Naive B cell (primary cell): Measurements from ENCODE around the gene ZNF438. TPM values are rescaled to one million over a fixed set of nuclear protein-coding genes. Genes with fewer than 3 reads are reported as not detected.
"Not testable (repeated sequence)": the region's sequence is repeated elsewhere in the genome, so short reads cannot be mapped to it uniquely, and the experiment has no call there.

Experiments used
- ATAC-seq, 2 donors: fragments of 150-1000 bp; cut with Tn5 transposase; 2 replicates each; pipeline ENCODE4 v1.10.0; 2021; ENCODE audit warnings: low read depth in 2 of 2, mild to moderate bottlenecking in 2 of 2, moderate library complexity in 2 of 2
- DNase-seq: peaks from one replicate; pipeline ENCODE4 v3.0.0; 2022
- H3K27ac Mint-ChIP-seq, 6 donors: one replicate each; pipeline ENCODE4 v1.8.0; 2020 to 2022; ENCODE audit warnings: mild to moderate bottlenecking in 6 of 6, mixed read lengths in 6 of 6, moderate library complexity in 5 of 6, inconsistent platforms in 2 of 6
- H3K27me3 Mint-ChIP-seq, 3 donors: one replicate each; pipeline ENCODE4 v1.8.0; 2021 to 2022; ENCODE audit warnings: mixed read lengths in 3 of 3, mild to moderate bottlenecking in 1 of 3
- H3K36me3 Mint-ChIP-seq, 2 donors: one replicate each; pipeline ENCODE4 v1.8.0; 2020 to 2022; ENCODE audit warnings: mixed read lengths in 2 of 2, inconsistent platforms in 1 of 2, mild to moderate bottlenecking in 1 of 2
- H3K4me1 Mint-ChIP-seq, 3 donors: one replicate each; pipeline ENCODE4 v1.8.0; 2020 to 2022; ENCODE audit warnings: mixed read lengths in 3 of 3, inconsistent platforms in 1 of 3, mild to moderate bottlenecking in 1 of 3, moderate library complexity in 1 of 3
- H3K4me3 Mint-ChIP-seq, 8 donors: one replicate each; pipeline ENCODE4 v1.8.0; 2020 to 2022; ENCODE audit warnings: mild to moderate bottlenecking in 8 of 8, mixed read lengths in 8 of 8, moderate library complexity in 8 of 8, inconsistent platforms in 2 of 8
- H3K9me3 Mint-ChIP-seq, 7 donors: one replicate each; pipeline ENCODE4 v1.8.0; 2020 to 2022; ENCODE audit warnings: mixed read lengths in 7 of 7, mild to moderate bottlenecking in 5 of 7, inconsistent platforms in 2 of 7, moderate library complexity in 1 of 7
- polyA plus RNA-seq, 6 donors: library from polyadenylated mRNA; unstranded; fragments of 300-500 nt; fragmentation: Illumina TruSeq; gene quantifications; one replicate each; pipeline ENCODE4 v1.2.3, GENCODE V29; 2021; ENCODE audit warnings: low read depth in 6 of 6

The ZNF438 gene
- polyA plus RNA-seq, 6 donors from 2014 or later: 2.6 to 5.9 (median 3.4) TPM

GRCh38 chr10:30986053-30986555 lies 45.6 kb downstream of the ZNF438 start:
- H3K27me3 Mint-ChIP-seq: no peaks in the 10 kb centered on the region
- peaks cover 0 to 6% of the 10 kb centered on the region in 2 donors for H3K36me3 Mint-ChIP-seq
- DNase-seq: no peak
- no peak for ATAC-seq
- H3K27ac Mint-ChIP-seq: no peak overlapping the region
- H3K9me3 Mint-ChIP-seq: peaks cover 0 to 29% (median 13%) of the 10 kb centered on the region in 7 donors
- H3K4me1 Mint-ChIP-seq: peaks cover 4 to 8% (median 7%) of the 10 kb centered on the region in 3 donors
- no peak overlapping the region for H3K4me3 Mint-ChIP-seq

GRCh38 chr10:30985512-30985911 lies 46.2 kb downstream of the ZNF438 start:
- Mint-ChIP-seq H3K4me3 (no peak overlapping the region), H3K27me3 (no peaks in the 10 kb centered on the region), H3K9me3 (peaks cover 0 to 34% (median 15%) of the 10 kb centered on the region in 7 donors), H3K36me3 (peaks cover 6% of the 10 kb centered on the region in 2 donors), H3K27ac (no peak overlapping the region), H3K4me1 (peaks cover 4 to 12% (median 8%) of the 10 kb centered on the region in 3 donors)
- DNase-seq (no peak), ATAC-seq (no peak)

DNA sequence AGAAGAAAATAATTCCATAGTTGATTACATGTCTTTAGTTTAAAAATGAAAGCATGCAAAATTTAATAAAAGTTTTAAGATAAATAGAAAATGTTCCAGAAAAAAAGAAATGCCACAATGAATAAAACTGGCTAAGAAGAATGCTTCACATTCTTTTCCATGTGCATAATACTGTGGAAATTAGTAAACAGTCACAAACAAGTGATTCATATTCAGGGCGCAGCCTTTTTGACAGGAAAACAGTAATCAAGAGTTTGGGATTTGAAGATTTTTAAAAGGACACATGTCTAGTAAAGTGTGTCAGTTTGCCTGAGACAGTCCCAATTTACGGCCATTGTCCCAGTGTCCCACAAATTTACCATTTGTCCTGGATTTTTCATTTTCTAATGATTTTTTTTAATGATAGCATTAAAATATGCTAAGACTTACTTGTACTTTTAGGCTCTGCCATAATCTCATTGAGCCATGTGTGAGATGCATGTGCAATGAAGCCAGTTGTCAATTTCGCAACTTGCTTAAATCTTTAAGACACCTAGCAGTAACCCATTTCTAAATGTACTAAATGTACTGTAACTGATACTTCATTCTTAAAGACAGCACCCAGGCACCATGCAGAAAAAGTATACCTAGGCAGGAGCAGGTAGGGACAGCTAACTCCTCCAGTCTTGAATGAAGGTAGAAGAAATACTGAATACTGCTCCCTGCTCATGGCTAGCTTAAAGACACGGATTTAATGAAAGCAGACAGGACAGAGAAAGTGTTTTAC lies 46.9 kb downstream of the ZNF438 start:
- Mint-ChIP-seq H3K4me3 (no peak overlapping the region), H3K9me3 (peaks cover 4 to 42% (median 23%) of the 10 kb centered on the region in 7 donors), H3K27me3 (no peaks in the 10 kb centered on the region), H3K27ac (no peak overlapping the region), H3K36me3 (peaks cover 13% of the 10 kb centered on the region in 2 donors), H3K4me1 (peaks cover 4 to 19% (median 8%) of the 10 kb centered on the region in 3 donors)
- DNase-seq: no peak
- ATAC-seq: no peak

DNA sequence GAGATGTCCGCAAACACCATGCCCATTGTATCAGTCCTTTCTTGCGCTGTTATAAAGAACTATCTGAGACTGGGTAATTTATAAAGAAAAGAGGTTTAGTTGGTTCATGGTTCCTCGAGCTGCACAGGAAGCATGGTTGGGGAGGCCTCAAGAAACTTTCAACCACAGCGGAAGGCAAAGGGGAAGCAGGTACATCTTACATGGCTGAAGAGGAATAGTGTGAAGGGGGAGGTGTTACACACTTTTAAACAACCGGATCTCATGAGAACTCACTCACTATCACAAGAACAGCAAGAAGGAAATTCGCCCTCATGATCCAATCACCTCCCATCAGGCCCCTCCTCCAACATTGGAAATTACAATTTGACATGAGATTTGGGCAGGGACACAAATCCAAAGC lies 48.5 kb downstream of the ZNF438 start:
- Mint-ChIP-seq H3K36me3 (peaks cover 14 to 19% of the 10 kb centered on the region in 2 donors), H3K4me3 (peak overlapping the region in 6 of 8 donors; percentile 6 to 79 (median 73)), H3K9me3 (peaks cover 9 to 49% (median 27%) of the 10 kb centered on the region in 7 donors), H3K4me1 (peaks cover 4 to 21% (median 8%) of the 10 kb centered on the region in 3 donors), H3K27ac (peak overlapping the region; percentile 6 to 87 (median 54))
- ATAC-seq (peak; percentile 100), DNase-seq (peak; percentile 59)
- H3K27me3 Mint-ChIP-seq: not testable (repeated sequence)

GRCh38 chr10:30980951-30981616 lies 50.6 kb downstream of the ZNF438 start:
- peak overlapping the region in 1 of 6 donors; percentile 15 for H3K27ac Mint-ChIP-seq
- H3K27me3 Mint-ChIP-seq: no peaks in the 10 kb centered on the region
- ATAC-seq: no peak
- H3K4me3 Mint-ChIP-seq: peak overlapping the region in 1 of 8 donors; percentile 15
- H3K9me3 Mint-ChIP-seq: peaks cover 9 to 49% (median 27%) of the 10 kb centered on the region in 7 donors
- H3K36me3 Mint-ChIP-seq: peaks cover 14 to 19% of the 10 kb centered on the region in 2 donors
- peaks cover 4 to 21% (median 8%) of the 10 kb centered on the region in 3 donors for H3K4me1 Mint-ChIP-seq
- no peak for DNase-seq

DNA sequence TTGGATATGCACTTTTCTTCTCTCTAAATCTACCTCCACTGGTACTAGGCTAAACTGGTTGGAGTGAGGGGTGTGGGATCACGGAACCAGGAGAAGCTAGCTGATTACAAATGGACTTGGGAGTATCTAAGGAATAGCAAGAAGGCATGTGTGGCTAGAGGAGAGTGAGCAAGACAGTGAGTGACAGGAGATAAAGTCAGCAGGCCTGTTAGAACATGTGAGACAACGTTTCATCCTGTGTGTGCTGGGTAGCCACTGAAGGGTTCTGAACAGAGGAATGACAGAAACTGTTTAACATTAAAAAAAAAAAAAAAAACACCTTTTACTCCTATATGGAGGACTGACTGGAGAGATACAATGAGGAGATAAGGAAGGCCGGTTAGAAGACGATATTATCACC lies 51.7 kb downstream of the ZNF438 start:
- peaks cover 14 to 19% of the 10 kb centered on the region in 2 donors for H3K36me3 Mint-ChIP-seq
- H3K27me3 Mint-ChIP-seq: no peaks in the 10 kb centered on the region
- ATAC-seq: no peak
- peaks cover 4 to 26% (median 8%) of the 10 kb centered on the region in 3 donors for H3K4me1 Mint-ChIP-seq
- H3K9me3 Mint-ChIP-seq: peaks cover 9 to 49% (median 25%) of the 10 kb centered on the region in 7 donors
- DNase-seq: no peak
- no peak overlapping the region for H3K4me3 Mint-ChIP-seq
- no peak overlapping the region for H3K27ac Mint-ChIP-seq

DNA sequence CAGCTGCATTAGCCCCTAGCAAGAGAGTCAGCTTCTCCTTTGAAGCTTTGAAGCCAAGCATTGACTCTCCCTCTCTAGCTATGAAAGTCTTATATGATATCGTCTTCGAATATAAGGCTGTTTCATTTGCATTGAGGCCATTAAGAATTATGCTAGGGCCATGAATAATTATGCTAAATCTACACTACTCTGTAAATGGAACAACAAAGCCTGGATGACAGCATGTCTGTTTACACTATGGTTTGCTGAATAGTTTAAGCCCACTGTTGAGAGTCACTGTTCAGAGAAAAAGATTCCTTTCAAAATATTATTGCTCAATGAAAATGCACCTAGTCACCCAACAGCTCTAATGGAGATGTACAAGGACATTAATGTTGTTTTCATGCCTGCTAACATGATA lies 52.8 kb downstream of the ZNF438 start:
- ATAC-seq (no peak), DNase-seq (no peak)
- Mint-ChIP-seq H3K9me3 (peaks cover 9 to 44% (median 22%) of the 10 kb centered on the region in 7 donors), H3K27ac (no peak overlapping the region), H3K27me3 (no peaks in the 10 kb centered on the region), H3K4me1 (peaks cover 4 to 29% (median 8%) of the 10 kb centered on the region in 3 donors), H3K4me3 (no peak overlapping the region), H3K36me3 (peaks cover 14 to 20% of the 10 kb centered on the region in 2 donors)

DNA sequence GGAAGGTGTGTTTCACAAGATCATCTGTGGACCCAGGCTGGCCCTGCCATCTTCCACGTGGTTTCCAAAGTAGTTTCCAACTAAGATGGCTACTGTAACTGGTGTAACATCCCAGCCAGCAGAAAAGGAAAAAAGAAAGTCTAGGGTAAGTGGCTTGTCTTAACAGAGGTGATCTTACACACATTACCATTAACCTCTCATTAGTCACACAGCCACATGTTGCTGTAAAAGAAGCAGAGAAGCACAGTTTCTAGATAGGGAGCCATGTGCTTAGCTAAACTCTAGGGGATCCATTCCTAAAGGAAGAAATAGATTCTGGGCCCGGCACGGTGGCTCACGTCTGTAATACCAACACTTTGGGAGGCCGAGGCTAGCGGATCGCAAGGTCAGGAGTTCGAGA lies 54.3 kb downstream of the ZNF438 start:
- no peaks in the 10 kb centered on the region for H3K27me3 Mint-ChIP-seq
- H3K27ac Mint-ChIP-seq: no peak overlapping the region
- no peak overlapping the region for H3K4me3 Mint-ChIP-seq
- H3K9me3 Mint-ChIP-seq: peaks cover 9 to 33% (median 14%) of the 10 kb centered on the region in 7 donors
- peaks cover 10 to 28% of the 10 kb centered on the region in 2 donors for H3K36me3 Mint-ChIP-seq
- ATAC-seq (no peak), DNase-seq (no peak)
- peaks cover 0 to 23% (median 4%) of the 10 kb centered on the region in 3 donors for H3K4me1 Mint-ChIP-seq

GRCh38 chr10:30974773-30975415 lies 56.8 kb downstream of the ZNF438 start:
- no peak for ATAC-seq
- no peaks in the 10 kb centered on the region for H3K27me3 Mint-ChIP-seq
- H3K27ac Mint-ChIP-seq: peak overlapping the region in 1 of 6 donors; percentile 16
- DNase-seq: no peak
- peaks cover 0 to 12% (median 4%) of the 10 kb centered on the region in 3 donors for H3K4me1 Mint-ChIP-seq
- peaks cover 3 to 17% (median 8%) of the 10 kb centered on the region in 7 donors for H3K9me3 Mint-ChIP-seq
- H3K36me3 Mint-ChIP-seq: peaks cover 8 to 16% of the 10 kb centered on the region in 2 donors
- H3K4me3 Mint-ChIP-seq: no peak overlapping the region

- no peak for ATAC-seq
Measured at GRCh38 chr10:30974355-30974754, 57.3 kb downstream of the ZNF438 start.

GRCh38 chr10:30973737-30974136 lies 57.9 kb downstream of the ZNF438 start:
- H3K4me1 Mint-ChIP-seq: peaks cover 0 to 8% (median 4%) of the 10 kb centered on the region in 3 donors
- H3K36me3 Mint-ChIP-seq: peaks cover 6 to 9% of the 10 kb centered on the region in 2 donors
- no peaks in the 10 kb centered on the region for H3K27me3 Mint-ChIP-seq
- H3K9me3 Mint-ChIP-seq: peaks cover 0 to 5% (median 0%) of the 10 kb centered on the region in 7 donors
- peak overlapping the region in 1 of 8 donors; percentile 29 for H3K4me3 Mint-ChIP-seq
- H3K27ac Mint-ChIP-seq: peak overlapping the region in 1 of 6 donors; percentile 11
- no peak for ATAC-seq
- DNase-seq: no peak

More at GRCh38 chr10:30974355-30974754, 57.3 kb downstream of the ZNF438 start:
- H3K4me1 Mint-ChIP-seq: peaks cover 0 to 8% (median 4%) of the 10 kb centered on the region in 3 donors
- H3K27me3 Mint-ChIP-seq: no peaks in the 10 kb centered on the region
- H3K4me3 Mint-ChIP-seq: no peak overlapping the region
- H3K36me3 Mint-ChIP-seq: peaks cover 6 to 11% of the 10 kb centered on the region in 2 donors
- no peak for DNase-seq
- H3K27ac Mint-ChIP-seq: no peak overlapping the region
- peaks cover 0 to 11% (median 3%) of the 10 kb centered on the region in 7 donors for H3K9me3 Mint-ChIP-seq

- Mint-ChIP-seq H3K9me3 (no peaks in the 10 kb centered on the region), H3K4me3 (no peak overlapping the region), H3K4me1 (peaks cover 1 to 8% (median 4%) of the 10 kb centered on the region in 3 donors), H3K36me3 (peaks cover 6 to 9% of the 10 kb centered on the region in 2 donors), H3K27me3 (no peaks in the 10 kb centered on the region), H3K27ac (no peak overlapping the region)
- DNase-seq (no peak), ATAC-seq (no peak)
Measured at GRCh38 chr10:30970760-30971460, 60.8 kb downstream of the ZNF438 start.
